IMR-90 (cell line): Measurements from ENCODE around the gene FCRL1. TPM values are rescaled to one million over a fixed set of nuclear protein-coding genes. Genes with fewer than 3 reads are reported as not detected.

ENCODE experiments used
- ATAC-seq: fragments of 200-7000 bp; cut with Tn5 transposase; 2 replicates; pipeline ENCODE4 v1.9.1; 2020; ENCODE audit warnings: low read depth, mild to moderate bottlenecking, moderate library complexity
- BruUV-seq: library from RNA; stranded (reverse); fragments of 400-500 nt; replicated peaks from 2 replicates; lab custom pipeline; 2021; lab: Mats Ljungman, UMichigan
- CTCF ChIA-PET: fragments of 300-600 bp; formaldehyde crosslinking; extraction: SDS; loops from one replicate; lab custom pipeline; 2021; ENCODE audit warnings: antibody characterized with exemption; lab: Yijun Ruan, JAX
- POLR2A ChIA-PET: fragments of 300-600 bp; sonication (Branson Sonifier 250); formaldehyde crosslinking; loops from one replicate; lab custom pipeline; 2022; ENCODE audit warnings: antibody characterized with exemption; ENCODE audit not compliant: unreplicated experiment; lab: Charles Lee
- DNase-seq: peaks from one replicate; pipeline ENCODE4 v3.0.0; 2013
- H2AFZ ChIP-seq: replicated peaks from 2 replicates; pipeline ENCODE3; 2013; ENCODE audit warnings: low read length, mild to moderate bottlenecking; ENCODE audit not compliant: poor library complexity
- H2AK5ac ChIP-seq: 2 replicates; pipeline ENCODE4 v1.6.1; 2013; ENCODE audit warnings: low read depth, low read length, inconsistent platforms
- H2AK9ac ChIP-seq: replicated peaks from 2 replicates; pipeline ENCODE3; 2013; ENCODE audit warnings: mild to moderate bottlenecking, low read depth, low read length, moderate library complexity; ENCODE audit not compliant: poor library complexity
- H2BK120ac ChIP-seq: 2 replicates; pipeline ENCODE4 v1.6.1; 2013; ENCODE audit warnings: low read depth, low read length, inconsistent platforms
- H2BK15ac ChIP-seq: 3 replicates; pipeline ENCODE4 v1.6.1; 2013; ENCODE audit warnings: low read depth, low read length, inconsistent platforms
- H2BK20ac ChIP-seq: 2 replicates; pipeline ENCODE4 v1.6.1; 2013; ENCODE audit warnings: low read depth, mild to moderate bottlenecking, inconsistent platforms, low read length, moderate library complexity
- H2BK5ac ChIP-seq: 2 replicates; pipeline ENCODE4 v1.6.1; 2013; ENCODE audit warnings: mild to moderate bottlenecking, low read depth, low read length, inconsistent platforms; ENCODE audit not compliant: poor library complexity, severe bottlenecking
- H3K14ac ChIP-seq: replicated peaks from 2 replicates; pipeline ENCODE4 v1.6.1; 2013; ENCODE audit warnings: low read depth, low read length, inconsistent platforms
- H3K18ac ChIP-seq: 2 replicates; pipeline ENCODE4 v1.6.1; 2013; ENCODE audit warnings: low read depth, low read length, control low read depth
- H3K23ac ChIP-seq: 2 replicates; pipeline ENCODE4 v1.6.1; 2013; ENCODE audit warnings: low read depth, low read length, inconsistent platforms
- H3K27ac ChIP-seq: 2 replicates; pipeline ENCODE4 v1.5.1; 2013; ENCODE audit warnings: mild to moderate bottlenecking, control low read depth, low read length; ENCODE audit not compliant: insufficient read depth
- H3K27me3 ChIP-seq: 2 replicates; pipeline ENCODE4 v1.6.1; 2013; ENCODE audit warnings: low read length; ENCODE audit not compliant: control insufficient read depth, insufficient read depth
- H3K36me3 ChIP-seq: 2 replicates; pipeline ENCODE4 v1.6.1; 2013; ENCODE audit warnings: low read length, mixed read lengths; ENCODE audit not compliant: control insufficient read depth, insufficient read depth
- H3K4ac ChIP-seq: 2 replicates; pipeline ENCODE4 v1.6.1; 2013; ENCODE audit warnings: low read depth, low read length, inconsistent platforms
- H3K4me1 ChIP-seq: 2 replicates; pipeline ENCODE4 v1.6.1; 2013; ENCODE audit warnings: low read length, mixed read lengths; ENCODE audit not compliant: control insufficient read depth, insufficient read depth
- H3K4me2 ChIP-seq: 2 replicates; pipeline ENCODE4 v1.6.1; 2013; ENCODE audit warnings: low read depth, mild to moderate bottlenecking, control low read depth, low read length, moderate library complexity
- H3K4me3 ChIP-seq: 2 replicates; pipeline ENCODE4 v1.5.1; 2013; ENCODE audit warnings: low read depth, mild to moderate bottlenecking, control low read depth, low read length, moderate library complexity; ENCODE audit not compliant: insufficient read depth
- H3K56ac ChIP-seq: 2 replicates; pipeline ENCODE4 v1.6.1; 2013; ENCODE audit warnings: low read length, inconsistent platforms; ENCODE audit not compliant: insufficient read depth; ENCODE audit errors: extremely low read depth
- H3K79me1 ChIP-seq, 2 experiments: 2 replicates each; pipeline ENCODE4 v1.6.1; 2013; ENCODE audit warnings: low read length in 2 of 2, inconsistent platforms in 1 of 2, low read depth in 1 of 2
- H3K9ac ChIP-seq: 2 replicates; pipeline ENCODE4 v1.6.1; 2013; ENCODE audit warnings: low read depth, low read length, control low read depth
- H3K9me1 ChIP-seq: 2 replicates; pipeline ENCODE4 v1.6.1; 2013; ENCODE audit warnings: low read length, inconsistent platforms; ENCODE audit not compliant: insufficient read depth
- H3K9me3 ChIP-seq: 2 replicates; pipeline ENCODE4 v1.6.1; 2013; ENCODE audit warnings: low read length; ENCODE audit not compliant: control insufficient read depth, insufficient read depth
- H4K20me1 ChIP-seq: 2 replicates; pipeline ENCODE4 v1.6.1; 2013; ENCODE audit warnings: low read length, inconsistent platforms; ENCODE audit not compliant: insufficient read depth
- H4K5ac ChIP-seq: 2 replicates; pipeline ENCODE4 v1.6.1; 2013; ENCODE audit warnings: mild to moderate bottlenecking, low read depth, low read length, control low read depth
- H4K8ac ChIP-seq, 2 experiments: 2 replicates each; pipeline ENCODE4 v1.6.1; 2013; ENCODE audit warnings: low read depth in 2 of 2, low read length in 2 of 2, control low read depth in 1 of 2, inconsistent platforms in 1 of 2
- H4K91ac ChIP-seq: 2 replicates; pipeline ENCODE4 v1.6.1; 2013; ENCODE audit warnings: low read depth, low read length, inconsistent platforms; ENCODE audit not compliant: insufficient read depth
- CEBPB ChIP-seq: IDR thresholded peaks from 2 replicates; pipeline ENCODE4 v1.6.1; 2012; ENCODE audit warnings: low read depth, low read length, improper control_type of control experiment
- CHD1 ChIP-seq: IDR thresholded peaks from 2 replicates; pipeline ENCODE4 v1.6.1; 2012; ENCODE audit warnings: low read depth, low read length, improper control_type of control experiment
- CTCF ChIP-seq: conservative IDR thresholded peaks from 2 replicates; pipeline ENCODE4 v1.5.1; 2012; ENCODE audit warnings: mild to moderate bottlenecking, low read depth, low read length, improper control_type of control experiment
- FOS ChIP-seq: fragments of 150-350 bp; IDR thresholded peaks from 2 replicates; pipeline ENCODE4 v1.6.1; 2016; ENCODE audit warnings: low read depth, low read length
- MAZ ChIP-seq: IDR thresholded peaks from 2 replicates; pipeline ENCODE4 v1.6.1; 2012; ENCODE audit warnings: low read depth, mild to moderate bottlenecking, low read length, improper control_type of control experiment, moderate library complexity, borderline replicate concordance
- NFE2L2 ChIP-seq: fragments of 150-350 bp; IDR thresholded peaks from 2 replicates; pipeline ENCODE4 v1.6.1; 2016; ENCODE audit warnings: low read depth, mild to moderate bottlenecking, low read length
- POLR2A ChIP-seq: IDR thresholded peaks from 2 replicates; pipeline ENCODE4 v1.6.1; 2012; ENCODE audit warnings: mild to moderate bottlenecking, low read depth, low read length
- RCOR1 ChIP-seq: IDR thresholded peaks from 2 replicates; pipeline ENCODE4 v1.6.1; 2012; ENCODE audit warnings: mild to moderate bottlenecking, low read length, improper control_type of control experiment; ENCODE audit not compliant: insufficient replicate concordance
- RFX5 ChIP-seq: IDR thresholded peaks from 2 replicates; pipeline ENCODE4 v1.8.0; 2012; ENCODE audit warnings: low read depth, mild to moderate bottlenecking, low read length, moderate library complexity
- SMC3 ChIP-seq: fragments of 150-350 bp; IDR thresholded peaks from 2 replicates; pipeline ENCODE4 v1.6.1; 2016; ENCODE audit warnings: low read depth, mild to moderate bottlenecking, antibody characterized with exemption, low read length, moderate library complexity
- USF2 ChIP-seq: fragments of 150-350 bp; IDR thresholded peaks from 2 replicates; pipeline ENCODE4 v1.6.1; 2017; ENCODE audit warnings: mild to moderate bottlenecking, antibody characterized with exemption, low read length, low read depth
- WGBS, 2 experiments: methylation state at CpG; one replicate each; pipeline versions ENCODE4 v1.1.5 to v1.1.7; 2013; ENCODE audit warnings: missing lambda C conversion rate in 2 of 2; ENCODE audit not compliant: insufficient read length in 1 of 2; ENCODE audit errors: extremely low coverage in 2 of 2; 5-methylcytosine and 5-hydroxymethylcytosine counted together
- dilution Hi-C: fragments of 300-500 bp; cut with HindIII; formaldehyde crosslinking; loops from one replicate; pipeline ENCODE4 v1.14.3; 2018; ENCODE audit warnings: low sequenced_read_pairs; ENCODE audit not compliant: unreplicated experiment
- in situ Hi-C: fragments of 300-500 bp; cut with MboI; formaldehyde crosslinking; loops from 3 replicates; pipeline ENCODE4 v1.14.3; 2019; ENCODE audit warnings: low sequenced_read_pairs, inconsistent platforms, mixed read lengths
- intact Hi-C: fragments of 100-400 bp; cut with micrococcal nuclease; formaldehyde crosslinking; loops from 2 replicates; pipeline ENCODE4 v1.10.0; 2022
- polyA plus RNA-seq, 3 experiments: library from polyadenylated mRNA; depleted of rRNA; stranded (reverse); fragments of >200 nt; gene quantifications; 2 replicates each; pipeline ENCODE4 v1.2.3, GENCODE V29; 2012; ENCODE audit warnings: low replicate concordance in 1 of 3
- total RNA-seq: library from RNA; depleted of rRNA; stranded (reverse); fragments of >200 nt; gene quantifications from 2 replicates; pipeline ENCODE4 v1.2.3, GENCODE V29; 2012

The FCRL1 gene
- total and polyA plus RNA-seq, 2 of the 4 experiments (the other 2 are of a cell fraction): not detected

- Histone ChIP-seq H3K36me3 (no peaks in the 10 kb centered on the region), H3K9me3 (no peaks in the 10 kb centered on the region), H3K4me1 (no peaks in the 10 kb centered on the region), H3K56ac (no peak overlapping the region), H3K9me1 (no peaks in the 10 kb centered on the region), H3K4me2 (no peak overlapping the region), H3K79me1 (no peaks in the 10 kb centered on the region), H4K91ac (no peak overlapping the region), H2AFZ (no peak overlapping the region), H3K4ac (no peak overlapping the region), H2BK20ac (no peak overlapping the region), H4K8ac (no peak overlapping the region), H3K27ac (no peak overlapping the region), H3K23ac (no peak overlapping the region), H3K9ac (no peak overlapping the region), H2BK5ac (no peak overlapping the region), H2BK120ac (no peak overlapping the region), H2AK9ac (no peak overlapping the region), H3K14ac (no peak overlapping the region), H2AK5ac (no peak overlapping the region), H3K4me3 (no peak overlapping the region), H3K18ac (no peak overlapping the region), H4K20me1 (no peaks in the 10 kb centered on the region), H2BK15ac (no peak overlapping the region), H3K27me3 (no peaks in the 10 kb centered on the region), H4K5ac (no peak overlapping the region)
- ATAC-seq: no peak
- WGBS, 2 experiments: 100% methylated on average over 1 of the region's 6 CpGs; no CpG with 5 or more reads in 1 of the 2 experiments
- BruUV-seq: no TSS peak
- CTCF ChIA-PET: no interaction called here
- dilution Hi-C loops: no loop called here
- POLR2A ChIA-PET: no interaction called here
- intact Hi-C loops: no loop called here
- in situ Hi-C loops: no loop called here
- DNase-seq: no peak
- TF ChIP-seq CTCF (no peak), RCOR1 (no peak), CEBPB (no peak), USF2 (no peak), FOS (no peak), MAZ (no peak), RFX5 (no peak), CHD1 (no peak), SMC3 (no peak), POLR2A (no peak), NFE2L2 (no peak)
Measured at GRCh38 chr1:157862114-157863070, 42.5 kb upstream of the FCRL1 start.
